GM19397 (cell line): Measurements from ENCODE around the gene SYTL2.
"Not testable (repeated sequence)": the region's sequence is repeated elsewhere in the genome, so short reads cannot be mapped to it uniquely, and the experiment has no call there.

Source experiments
- ATAC-seq: cut with Tn5 transposase; IDR thresholded peaks from one replicate; pipeline ENCODE4 v1.9.1; 2021; ENCODE audit warnings: mild to moderate bottlenecking, moderate library complexity; ENCODE audit not compliant: unreplicated experiment

Gene SYTL2

GRCh38 chr11:85799142-85799541, 11.8 kb downstream of the SYTL2 start:
- no peak for ATAC-seq

GRCh38 chr11:85798361-85798760, 12.6 kb downstream of the SYTL2 start:
- ATAC-seq, result no peak

GRCh38 chr11:85795712-85796487, 15.0 kb downstream of the SYTL2 start:
- no peak for ATAC-seq

- ATAC-seq, result no peak
These were observed 19.4 kb downstream of the SYTL2 start for GRCh38 chr11:85791409-85791990.

GRCh38 chr11:85787809-85788760, 22.9 kb downstream of the SYTL2 start:
- ATAC-seq, result no peak

- ATAC-seq, result no peak
These were observed 23.8 kb downstream of the SYTL2 start for GRCh38 chr11:85787168-85787567.

- no peak for ATAC-seq
These were observed 26.3 kb downstream of the SYTL2 start for GRCh38 chr11:85784480-85785265.

GRCh38 chr11:85783758-85784157, 27.2 kb downstream of the SYTL2 start:
- no peak for ATAC-seq

GRCh38 chr11:85780780-85781517, 30.0 kb downstream of the SYTL2 start:
- not testable (repeated sequence) for ATAC-seq

GRCh38 chr11:85779956-85780640, 30.8 kb downstream of the SYTL2 start:
- ATAC-seq, result no peak

GRCh38 chr11:85777603-85777972, 33.4 kb downstream of the SYTL2 start:
- not testable (repeated sequence) for ATAC-seq

GRCh38 chr11:85776951-85777602, 33.9 kb downstream of the SYTL2 start:
- no peak for ATAC-seq

GRCh38 chr11:85774256-85775101, 36.5 kb downstream of the SYTL2 start:
- no peak for ATAC-seq

- ATAC-seq, result no peak
These were observed 38.2 kb downstream of the SYTL2 start for GRCh38 chr11:85772695-85773094.

- no peak for ATAC-seq
These were observed 39.4 kb downstream of the SYTL2 start for GRCh38 chr11:85771568-85771967.

GRCh38 chr11:85769771-85770170, 41.2 kb downstream of the SYTL2 start:
- no peak for ATAC-seq

- ATAC-seq, result no peak
These were observed 42.3 kb downstream of the SYTL2 start for GRCh38 chr11:85768473-85769146.
